SK-N-SH (cell line): ENCODE measurements around the gene KIAA2012. TPM values are rescaled to one million over a fixed set of nuclear protein-coding genes. Genes with fewer than 3 reads are reported as not detected.

Experiments
- CTCF ChIA-PET: fragments of 300-600, 350-600 bp; formaldehyde crosslinking; extraction: SDS; loops from one replicate; lab custom pipeline; 2021; lab: Yijun Ruan, JAX
- POLR2A ChIA-PET: fragments of 350-600 bp; sonication (Branson Sonifier 250); formaldehyde crosslinking; extraction: SDS; loops from one replicate; lab custom pipeline; 2020; ENCODE audit warnings: antibody characterized with exemption, inconsistent platforms; lab: Yijun Ruan, JAX
- DNase-seq: peaks from one replicate; pipeline ENCODE4 v3.0.0; 2012
- H2AFZ ChIP-seq: fragments of 200-600 bp; sonication (generic); 2 replicates; pipeline ENCODE4 v1.8.1; 2016; ENCODE audit warnings: antibody characterized with exemption, mild to moderate bottlenecking, low read depth
- H3F3A ChIP-seq: fragments of 200-600 bp; sonication (generic); replicated peaks from 2 replicates; pipeline ENCODE3; 2016; ENCODE audit warnings: antibody characterized with exemption, mild to moderate bottlenecking; ENCODE audit not compliant: insufficient read depth
- H3K27ac ChIP-seq, 2 experiments: fragments of 200-500 bp in 1 of 2; fragments of 200-600 bp in 1 of 2; sonication (Bioruptor generic) in 1 of 2; sonication (generic), shearing (Covaris generic) in 1 of 2; 2 replicates each; pipeline versions ENCODE4 v1.5.1 to v1.6.1; 2014 to 2016; ENCODE audit warnings: low read depth in 2 of 2, inconsistent platforms in 1 of 2, low read length in 1 of 2, mild to moderate bottlenecking in 1 of 2, mixed read lengths in 1 of 2
- H3K27me3 ChIP-seq: fragments of 200-600 bp; sonication (generic), shearing (Covaris generic); 2 replicates; pipeline ENCODE4 v1.6.1; 2016; ENCODE audit warnings: mixed run types; ENCODE audit not compliant: insufficient read depth
- H3K36me3 ChIP-seq, 2 experiments: fragments of 200-500 bp in 1 of 2; fragments of 200-600 bp in 1 of 2; sonication (Bioruptor generic) in 1 of 2; sonication (generic) in 1 of 2; replicated peaks in 1 of 2; 2 replicates each; pipeline versions ENCODE3 to v1.5.1; 2014 to 2016; ENCODE audit warnings: low read length in 1 of 2, mild to moderate bottlenecking in 1 of 2; ENCODE audit not compliant: insufficient read depth in 2 of 2, control insufficient read depth in 1 of 2
- H3K4me1 ChIP-seq, 2 experiments: fragments of 200-500 bp in 1 of 2; fragments of 200-600 bp in 1 of 2; sonication (Bioruptor generic) in 1 of 2; sonication (generic), shearing (Covaris generic) in 1 of 2; 2 replicates each; pipeline versions ENCODE4 v1.5.1 to v1.6.1; 2014 to 2016; ENCODE audit warnings: low read depth in 1 of 2, low read length in 1 of 2, mixed run types in 1 of 2; ENCODE audit not compliant: insufficient read depth in 2 of 2, control insufficient read depth in 1 of 2
- H3K4me2 ChIP-seq: fragments of 200-600 bp; sonication (generic), shearing (Covaris generic); 2 replicates; pipeline ENCODE4 v1.6.1; 2017; ENCODE audit warnings: mixed run types
- H3K4me3 ChIP-seq, 2 experiments: fragments of 200-500 bp in 1 of 2; fragments of 200-600 bp in 1 of 2; sonication (Bioruptor generic) in 1 of 2; sonication (generic), shearing (Covaris generic) in 1 of 2; 2 replicates each; pipeline versions ENCODE4 v1.5.1 to v1.8.1; 2014 to 2016; ENCODE audit warnings: low read depth in 2 of 2, inconsistent platforms in 1 of 2, low read length in 1 of 2, mild to moderate bottlenecking in 1 of 2, mixed read lengths in 1 of 2, moderate library complexity in 1 of 2
- H3K79me2 ChIP-seq: fragments of 200-600 bp; sonication (generic); 2 replicates; pipeline ENCODE4 v1.8.1; 2017; ENCODE audit warnings: mild to moderate bottlenecking; ENCODE audit not compliant: insufficient read depth
- H3K9ac ChIP-seq: fragments of 200-600 bp; sonication (generic); 2 replicates; pipeline ENCODE4 v1.6.1; 2017; ENCODE audit warnings: mixed run types
- H3K9me2 ChIP-seq: fragments of 200-600 bp; sonication (generic); 2 replicates; pipeline ENCODE4 v1.6.1; 2017; ENCODE audit warnings: mixed run types
- H3K9me3 ChIP-seq: fragments of 200-600 bp; sonication (generic); 2 replicates; pipeline ENCODE4 v1.6.1; 2017; ENCODE audit warnings: mixed run types, mild to moderate bottlenecking, moderate library complexity
- H4K20me1 ChIP-seq: fragments of 200-600 bp; sonication (generic); 2 replicates; pipeline ENCODE4 v1.6.1; 2017; ENCODE audit warnings: mild to moderate bottlenecking, mixed run types; ENCODE audit not compliant: insufficient read depth
- CHD2 ChIP-seq: fragments of 150-350 bp; IDR thresholded peaks from 2 replicates; pipeline ENCODE4 v1.6.1; 2018; ENCODE audit warnings: low read length; ENCODE audit not compliant: partially characterized antibody
- ELF1 ChIP-seq: IDR thresholded peaks from 2 replicates; pipeline ENCODE4 v1.4.0; 2012
- EP300 ChIP-seq, 2 experiments: IDR thresholded peaks; 2 replicates each; pipeline versions ENCODE4 v1.4.0 to v1.6.1; 2012; ENCODE audit warnings: borderline replicate concordance in 1 of 2, low read depth in 1 of 2, low read length in 1 of 2
- FOXM1 ChIP-seq: IDR thresholded peaks from 2 replicates; pipeline ENCODE4 v1.4.0; 2012; ENCODE audit warnings: low read depth, mild to moderate bottlenecking
- GABPA ChIP-seq: IDR thresholded peaks from 2 replicates; pipeline ENCODE4 v1.4.0; 2012; ENCODE audit warnings: low read depth, mild to moderate bottlenecking
- GATA2 ChIP-seq: sonication (generic); formaldehyde crosslinking; IDR thresholded peaks from 2 replicates; pipeline ENCODE4 v1.5.0; 2020; ENCODE audit warnings: mild to moderate bottlenecking, missing genetic modification reagents
- JUND ChIP-seq: IDR thresholded peaks from 2 replicates; pipeline ENCODE4 v1.4.0; 2012
- MEF2A ChIP-seq: IDR thresholded peaks from 2 replicates; pipeline ENCODE4 v1.4.0; 2012; ENCODE audit warnings: low read depth, borderline replicate concordance
- NFIC ChIP-seq: IDR thresholded peaks from 2 replicates; pipeline ENCODE4 v1.4.0; 2012; ENCODE audit warnings: borderline replicate concordance
- NRF1 ChIP-seq: IDR thresholded peaks from 2 replicates; pipeline ENCODE4 v1.6.1; 2012; ENCODE audit warnings: low read depth, mild to moderate bottlenecking, low read length
- POLR2AphosphoS5 ChIP-seq: IDR thresholded peaks from 2 replicates; pipeline ENCODE4 v1.6.1; 2012; ENCODE audit warnings: low read depth, low read length
- RAD21 ChIP-seq: IDR thresholded peaks from 2 replicates; pipeline ENCODE4 v1.6.1; 2012; ENCODE audit warnings: mild to moderate bottlenecking, low read length
- RCOR1 ChIP-seq: fragments of 150-350 bp; IDR thresholded peaks from 2 replicates; pipeline ENCODE4 v1.6.1; 2017; ENCODE audit warnings: antibody characterized with exemption, low read length
- RXRA ChIP-seq: IDR thresholded peaks from 2 replicates; pipeline ENCODE4 v1.4.0; 2012; ENCODE audit warnings: low read depth, mild to moderate bottlenecking, borderline replicate concordance
- TAF1 ChIP-seq: IDR thresholded peaks from 2 replicates; pipeline ENCODE4 v1.6.1; 2012; ENCODE audit warnings: low read depth, mild to moderate bottlenecking, low read length, moderate library complexity, borderline replicate concordance
- TEAD4 ChIP-seq: IDR thresholded peaks from 2 replicates; pipeline ENCODE4 v1.4.0; 2012; ENCODE audit warnings: mild to moderate bottlenecking, borderline replicate concordance; ENCODE audit not compliant: insufficient read depth
- YY1 ChIP-seq: IDR thresholded peaks from 2 replicates; pipeline ENCODE4 v1.4.0; 2012; ENCODE audit warnings: low read depth, mild to moderate bottlenecking
- WGBS: methylation state at CpG from one replicate; pipeline ENCODE4 v1.1.6; 2017; ENCODE audit warnings: low lambda C conversion rate; 5-methylcytosine and 5-hydroxymethylcytosine counted together
- polyA plus RNA-seq, 3 experiments: library from polyadenylated mRNA; depleted of rRNA; stranded (reverse); fragments of >200 nt; gene quantifications; 2 replicates each; pipeline ENCODE4 v1.2.3, GENCODE V29; 2012
- TF ChIP-seq, protein P1 (sequence below): fragments of 150-350 bp; IDR thresholded peaks from 2 replicates; pipeline ENCODE4 v1.6.1; 2017; ENCODE audit warnings: antibody characterized with exemption, low read length, low read depth, borderline replicate concordance
- TF ChIP-seq, protein P2 (sequence below): IDR thresholded peaks from 2 replicates; pipeline ENCODE4 v1.4.0; 2012; ENCODE audit warnings: low read depth, borderline replicate concordance
- TF ChIP-seq, protein P3 (sequence below): IDR thresholded peaks from 2 replicates; pipeline ENCODE4; 2012

KIAA2012 gene
- polyA plus RNA-seq, 1 of the 3 experiments (the other 2 are of a cell fraction): 0.07 TPM

DNA sequence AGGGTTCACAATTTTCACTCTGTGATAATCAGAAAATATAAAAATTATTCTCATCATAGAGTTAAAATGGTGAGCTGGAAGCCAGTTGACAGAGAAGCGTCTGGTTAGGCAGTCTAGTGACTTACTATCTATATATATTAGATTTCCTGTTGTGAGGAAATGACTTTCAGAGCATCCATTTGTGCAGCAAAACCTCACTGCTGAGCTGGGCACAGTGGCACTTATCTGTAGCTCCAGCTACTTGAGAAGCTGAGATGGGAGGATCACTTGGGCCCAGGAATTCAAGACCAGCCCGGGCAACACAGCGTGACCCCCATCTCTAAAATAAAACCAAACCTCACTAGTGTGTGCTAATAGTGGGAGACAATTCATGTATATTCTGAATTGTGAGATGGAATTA, 7.2 kb upstream of the KIAA2012 start:
- no peak for DNase-seq
- TF ChIP-seq, protein P1, sequence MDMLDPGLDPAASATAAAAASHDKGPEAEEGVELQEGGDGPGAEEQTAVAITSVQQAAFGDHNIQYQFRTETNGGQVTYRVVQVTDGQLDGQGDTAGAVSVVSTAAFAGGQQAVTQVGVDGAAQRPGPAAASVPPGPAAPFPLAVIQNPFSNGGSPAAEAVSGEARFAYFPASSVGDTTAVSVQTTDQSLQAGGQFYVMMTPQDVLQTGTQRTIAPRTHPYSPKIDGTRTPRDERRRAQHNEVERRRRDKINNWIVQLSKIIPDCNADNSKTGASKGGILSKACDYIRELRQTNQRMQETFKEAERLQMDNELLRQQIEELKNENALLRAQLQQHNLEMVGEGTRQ: no peak
- TF ChIP-seq FOXM1: no peak
- TF ChIP-seq NFIC: no peak
- no peak for TF ChIP-seq GABPA
- TF ChIP-seq, protein P2, sequence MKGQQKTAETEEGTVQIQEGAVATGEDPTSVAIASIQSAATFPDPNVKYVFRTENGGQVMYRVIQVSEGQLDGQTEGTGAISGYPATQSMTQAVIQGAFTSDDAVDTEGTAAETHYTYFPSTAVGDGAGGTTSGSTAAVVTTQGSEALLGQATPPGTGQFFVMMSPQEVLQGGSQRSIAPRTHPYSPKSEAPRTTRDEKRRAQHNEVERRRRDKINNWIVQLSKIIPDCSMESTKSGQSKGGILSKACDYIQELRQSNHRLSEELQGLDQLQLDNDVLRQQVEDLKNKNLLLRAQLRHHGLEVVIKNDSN: no peak
- no peak for TF ChIP-seq CHD2
- no peak for TF ChIP-seq RXRA
- TF ChIP-seq, protein P3, sequence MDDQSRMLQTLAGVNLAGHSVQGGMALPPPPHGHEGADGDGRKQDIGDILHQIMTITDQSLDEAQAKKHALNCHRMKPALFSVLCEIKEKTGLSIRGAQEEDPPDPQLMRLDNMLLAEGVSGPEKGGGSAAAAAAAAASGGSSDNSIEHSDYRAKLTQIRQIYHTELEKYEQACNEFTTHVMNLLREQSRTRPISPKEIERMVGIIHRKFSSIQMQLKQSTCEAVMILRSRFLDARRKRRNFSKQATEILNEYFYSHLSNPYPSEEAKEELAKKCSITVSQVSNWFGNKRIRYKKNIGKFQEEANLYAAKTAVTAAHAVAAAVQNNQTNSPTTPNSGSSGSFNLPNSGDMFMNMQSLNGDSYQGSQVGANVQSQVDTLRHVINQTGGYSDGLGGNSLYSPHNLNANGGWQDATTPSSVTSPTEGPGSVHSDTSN: no peak
- TF ChIP-seq RCOR1: no peak
- TF ChIP-seq MEF2A: no peak
- no peak for TF ChIP-seq EP300 (IDR thresholded peaks at IDR 0.05; ENCODE audit: borderline replicate concordance in 1 of 2, low read depth in 1 of 2, low read length in 1 of 2)
- TF ChIP-seq ELF1: no peak
- no peak for TF ChIP-seq GATA2
- no peak for TF ChIP-seq RAD21
- no peak for TF ChIP-seq POLR2AphosphoS5
- TF ChIP-seq JUND: no peak
- TF ChIP-seq YY1: no peak
- TF ChIP-seq NRF1: no peak
- TF ChIP-seq TAF1: no peak
- no peak for TF ChIP-seq TEAD4
- TF ChIP-seq, all 33 proteins: peak for 0
- Histone ChIP-seq H3K9ac (no peak overlapping the region), H3K27me3 (no peaks in the 10 kb centered on the region), H2AFZ (no peak overlapping the region), H3K79me2 (no peaks in the 10 kb centered on the region), H3K4me3 (no peak overlapping the region), H3K4me1 (peaks cover 16 to 18% of the 10 kb centered on the region in 2 experiments; a peak in 2 of 4 replicates), H3F3A (peaks cover 29% of the 10 kb centered on the region), H3K4me2 (no peak overlapping the region), H3K9me2 (no peaks in the 10 kb centered on the region), H3K9me3 (no peaks in the 10 kb centered on the region), H3K27ac (no peak overlapping the region), H3K36me3 (no peaks in the 10 kb centered on the region), H4K20me1 (no peaks in the 10 kb centered on the region)
- POLR2A ChIA-PET: no interaction called here
- CTCF ChIA-PET: interaction anchor here (1.2 to 3.8 kb wide), 3 partner anchors 24 to 205 kb away, joined by 3 to 21 read pairs (median 3); no protein-coding TSS in a partner anchor
- 97% methylated on average over 3 of the region's 3 CpGs for WGBS
